Measurements from ENCODE around the gene KDM4B.

KDM4B gene

GRCh38 chr19:4966591-4966990 is 2.3 kb upstream of the KDM4B start:
- intact Hi-C loops (cut with DNase I) = loop anchor here (5.0 kb wide), 1 partner anchor 59 kb away; the partner anchor contains the start of gene UHRF1
- no peak for DNase-seq

GRCh38 chr19:4967738-4968461 is 1.0 kb upstream of the KDM4B start:
- intact Hi-C loops (cut with DNase I) = loop anchor here (5.0 kb wide), 1 partner anchor 61 kb away; the partner anchor contains the start of gene UHRF1
- no peak for DNase-seq

DNA sequence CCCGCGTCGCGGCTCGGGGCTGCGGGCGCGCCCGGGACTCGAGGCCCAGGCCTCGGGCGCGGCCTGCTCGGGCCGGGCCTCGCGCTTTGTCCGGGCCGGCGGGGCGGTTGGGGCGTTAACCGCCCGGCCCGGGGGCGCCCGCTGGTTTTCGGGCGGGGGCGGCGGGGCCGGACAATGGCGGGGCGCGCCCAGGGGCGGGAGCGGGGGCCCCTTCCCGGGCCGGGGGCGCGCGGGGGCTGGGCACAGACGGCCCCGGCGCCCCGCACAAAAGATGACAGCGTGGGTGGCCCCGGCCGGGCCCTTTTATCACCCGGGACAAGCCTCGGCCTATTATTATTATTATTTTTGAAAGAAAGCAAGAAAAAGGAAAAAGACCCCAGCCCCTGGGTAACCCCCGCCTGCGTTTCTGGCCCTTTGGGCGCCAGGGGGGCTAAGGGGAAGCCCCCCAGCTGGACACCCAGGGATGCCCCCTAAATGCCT is 419 bp downstream of the KDM4B start:
- no peak for DNase-seq
- intact Hi-C loops (cut with DNase I) = loop anchor here (5.0 kb wide), 1 partner anchor 62 kb away; the partner anchor contains the start of gene UHRF1

DNA sequence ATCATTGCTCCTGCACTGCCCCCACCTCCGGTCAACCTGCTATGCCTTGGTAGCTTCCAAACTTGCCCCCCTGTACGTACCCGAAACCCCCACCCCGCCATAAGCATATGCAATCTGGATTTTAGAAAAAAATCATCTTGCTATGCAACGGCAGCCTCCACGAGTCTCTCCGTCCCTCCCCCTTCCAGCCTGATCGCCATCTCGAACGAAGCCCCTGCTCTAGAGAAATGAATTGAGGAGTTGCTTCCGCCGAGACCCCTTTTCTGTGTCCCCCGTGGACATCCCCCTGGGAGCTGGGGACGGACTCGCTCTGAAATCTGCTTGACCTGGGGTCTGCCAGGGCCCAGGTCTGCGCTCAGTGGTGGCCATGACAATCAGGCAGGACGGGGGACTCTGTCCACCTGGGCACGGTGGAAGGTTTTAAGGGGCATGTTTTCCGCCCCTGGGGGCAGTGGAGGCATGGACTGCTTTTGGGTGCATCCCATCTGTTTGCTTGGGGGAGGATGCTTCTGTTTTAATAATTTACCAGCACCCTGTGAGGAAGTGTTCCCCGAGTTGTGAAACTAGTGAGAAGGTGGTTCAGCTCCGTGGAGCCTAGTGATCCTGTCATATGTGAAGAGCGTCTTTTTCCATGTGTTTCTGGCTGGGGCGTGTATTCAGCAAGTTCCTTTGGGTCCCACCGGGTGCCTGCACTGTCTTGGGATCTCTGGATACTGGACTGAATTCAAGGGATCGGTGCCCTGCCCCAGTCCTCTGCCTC is 1.0 kb downstream of the KDM4B start:
- intact Hi-C loops (cut with DNase I) = loop anchor here (5.0 kb wide), 2 partner anchors 62 to 63 kb away; partner anchors contain the start of gene UHRF1
- no peak for DNase-seq

GRCh38 chr19:4970558-4971423 is 1.9 kb downstream of the KDM4B start:
- DNase-seq = peak in 1 of 10 donors; percentile 84
- intact Hi-C loops (cut with DNase I) = loop anchor here (5.0 kb wide), 1 partner anchor 62 kb away; no protein-coding TSS in a partner anchor

DNA sequence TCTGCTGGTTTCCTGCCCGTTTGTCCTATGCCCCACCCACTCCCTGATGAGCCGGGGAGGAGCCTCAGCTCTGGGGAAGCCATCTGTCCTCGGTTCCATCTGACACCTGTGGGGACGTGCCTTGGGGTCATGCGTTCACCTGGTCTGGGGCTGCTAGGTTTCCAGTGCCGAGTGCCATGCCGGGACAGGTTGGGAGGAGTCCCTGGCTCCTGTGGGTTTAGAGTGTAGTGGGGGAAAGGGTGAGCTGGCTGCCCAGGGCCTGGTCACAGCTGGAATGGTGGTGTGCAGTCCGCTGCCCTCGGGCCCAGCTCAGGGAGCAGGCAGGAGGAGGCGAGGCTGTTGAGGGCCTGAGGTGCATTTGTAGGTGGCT is 2.5 kb downstream of the KDM4B start:
- intact Hi-C loops (cut with DNase I) = loop anchor here (5.0 kb wide), 1 partner anchor 61 kb away; no protein-coding TSS in a partner anchor
- DNase-seq = peak in 1 of 10 donors; percentile 81

DNA sequence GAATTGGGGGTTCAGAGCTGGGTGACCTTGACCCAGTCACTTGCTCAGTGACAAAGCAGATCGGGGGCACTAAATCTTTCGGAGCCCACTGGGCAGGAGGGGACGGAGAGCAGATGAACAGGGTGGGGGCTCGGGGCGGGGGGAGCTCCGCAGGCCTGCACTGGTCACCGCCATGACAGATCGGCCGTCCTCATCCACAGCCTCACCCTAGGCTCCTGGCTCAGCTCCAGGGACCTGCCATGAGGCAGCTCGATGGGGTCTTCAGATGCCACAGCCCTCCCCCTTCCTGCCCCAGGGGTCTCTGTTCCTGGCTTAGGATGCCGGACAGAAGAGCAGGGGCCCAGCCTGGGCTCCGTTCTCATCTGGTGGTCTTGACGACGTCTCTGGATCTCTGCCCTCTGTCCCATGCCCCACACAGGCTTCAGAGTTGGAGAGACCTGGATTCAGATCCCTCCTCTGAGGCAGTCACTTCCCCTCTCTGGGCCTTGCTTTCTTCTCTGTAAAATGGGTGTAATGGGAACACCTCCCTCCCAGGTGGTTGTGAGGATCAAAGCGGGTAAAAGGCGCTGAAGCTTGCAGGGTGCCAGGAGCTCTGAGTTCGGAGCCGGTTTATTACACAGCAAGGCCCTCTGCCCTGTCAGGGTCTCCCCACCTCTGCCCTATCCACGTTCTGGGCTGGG is 3.0 kb downstream of the KDM4B start:
- intact Hi-C loops (cut with DNase I) = loop anchor here (5.0 kb wide), 1 partner anchor 60 kb away; no protein-coding TSS in a partner anchor
- DNase-seq = no peak

GRCh38 chr19:4972509-4973230 is 3.8 kb downstream of the KDM4B start:
- intact Hi-C loops (cut with DNase I) = loop anchor here (5.0 kb wide), 1 partner anchor 60 kb away; no protein-coding TSS in a partner anchor

GRCh38 chr19:4974880-4975469 is 6.1 kb downstream of the KDM4B start:
- intact Hi-C loops (cut with DNase I) = loop anchor here (5.0 kb wide), 2 partner anchors 47 to 57 kb away; no protein-coding TSS in a partner anchor
- no peak for DNase-seq

More at GRCh38 chr19:4972509-4973230, 3.8 kb downstream of the KDM4B start:
- peak in 1 of 10 donors; percentile 79 for DNase-seq

GRCh38 chr19:4975601-4976000 is 6.7 kb downstream of the KDM4B start:
- peak in 1 of 10 donors; percentile 58 for DNase-seq
- intact Hi-C loops (cut with DNase I) = loop anchor here (5.0 kb wide), 1 partner anchor 47 kb away; no protein-coding TSS in a partner anchor

DNA sequence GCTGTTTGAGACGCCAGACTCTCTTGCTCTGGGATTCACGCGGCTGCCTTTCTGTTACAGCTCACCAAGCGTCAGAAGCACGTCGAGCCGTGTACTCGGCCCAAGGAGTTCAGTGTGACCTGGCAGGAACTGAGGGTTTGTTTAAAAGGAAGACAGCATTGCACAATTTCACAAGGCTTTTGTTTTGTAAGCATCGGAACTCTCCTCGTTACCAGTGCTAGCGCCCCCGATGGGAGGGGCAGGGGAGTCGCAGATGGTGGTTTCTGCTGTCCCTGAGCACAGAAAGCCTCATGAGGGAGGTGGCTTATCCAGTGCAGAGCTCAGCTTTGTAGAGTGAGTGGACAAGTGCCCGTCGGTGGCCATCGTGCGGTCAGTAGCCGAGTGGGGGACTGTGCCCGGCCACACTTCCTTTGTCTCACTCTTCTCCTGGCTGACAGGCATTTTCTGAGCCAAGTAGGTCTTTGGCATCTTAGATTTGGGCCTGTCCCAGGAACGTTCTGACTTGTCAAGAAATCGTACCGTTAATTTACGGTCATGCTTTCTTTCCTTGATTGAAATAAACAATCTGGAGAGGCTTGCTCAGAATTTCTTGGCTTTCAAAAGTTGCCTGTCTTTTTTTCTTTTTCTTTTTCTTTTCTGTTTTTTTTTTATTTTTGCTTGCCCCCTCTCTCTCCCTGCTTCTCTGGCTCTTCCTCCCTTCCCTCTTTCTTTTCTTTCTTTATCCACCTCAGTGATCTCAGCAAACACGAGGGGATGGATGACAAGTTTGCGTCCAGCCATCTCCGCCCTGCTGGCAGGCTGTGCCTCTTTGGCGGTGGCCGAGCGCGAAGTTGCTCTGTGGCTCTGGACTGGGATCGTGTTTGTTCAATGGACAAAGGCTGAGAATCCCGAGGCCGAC is 7.7 kb downstream of the KDM4B start:
- intact Hi-C loops (cut with DNase I) = loop anchor here (5.0 kb wide), 1 partner anchor 46 kb away; no protein-coding TSS in a partner anchor
- DNase-seq = peak in 6 of 10 donors; percentile 37 to 86 (median 56)

GRCh38 chr19:4977299-4978174 is 8.6 kb downstream of the KDM4B start:
- DNase-seq = peak in 2 of 10 donors; percentile 54 to 84
- intact Hi-C loops (cut with DNase I) = loop anchor here (5.0 kb wide), 1 partner anchor 45 kb away; no protein-coding TSS in a partner anchor

- DNase-seq = peak in 1 of 10 donors; percentile 55
- intact Hi-C loops (cut with DNase I) = loop anchor here (5.0 kb wide), 1 partner anchor 43 kb away; no protein-coding TSS in a partner anchor
These were observed 10.4 kb downstream of the KDM4B start for GRCh38 chr19:4979211-4979807.

GRCh38 chr19:4980067-4980466 is 11.2 kb downstream of the KDM4B start:
- intact Hi-C loops (cut with DNase I) = no loop called here
- peak in 1 of 10 donors; percentile 2 for DNase-seq

- DNase-seq = peak in 1 of 10 donors; percentile 70
- intact Hi-C loops (cut with DNase I) = no loop called here
These were observed 12.1 kb downstream of the KDM4B start for GRCh38 chr19:4980838-4981680.

Measured in posterior cingulate gyrus (tissue), 11 donors.